T-helper 1 cell treated with Interleukin-12 subunit alpha and Interleukin-12 subunit beta and Interleukin-4 antibody, amounts not matched to agents 30 ng/mL and 1 ng/mL, for 36 hours (primary cell): ENCODE data around the gene RGS5. TPM values are rescaled to one million over a fixed set of nuclear protein-coding genes. Genes with fewer than 3 reads are reported as not detected.

ENCODE experiments used
- intact Hi-C: fragments of 100-400 bp; cut with micrococcal nuclease; formaldehyde crosslinking; loops from one replicate; pipeline ENCODE4 v1.15.1; 2024
- total RNA-seq: library from RNA; stranded (reverse); gene quantifications from 2 replicates; pipeline ENCODE4 v1.2.3, GENCODE V29; 2022

Gene RGS5
- total RNA-seq, 1 donor from 2014 or later: 1.3 TPM

DNA sequence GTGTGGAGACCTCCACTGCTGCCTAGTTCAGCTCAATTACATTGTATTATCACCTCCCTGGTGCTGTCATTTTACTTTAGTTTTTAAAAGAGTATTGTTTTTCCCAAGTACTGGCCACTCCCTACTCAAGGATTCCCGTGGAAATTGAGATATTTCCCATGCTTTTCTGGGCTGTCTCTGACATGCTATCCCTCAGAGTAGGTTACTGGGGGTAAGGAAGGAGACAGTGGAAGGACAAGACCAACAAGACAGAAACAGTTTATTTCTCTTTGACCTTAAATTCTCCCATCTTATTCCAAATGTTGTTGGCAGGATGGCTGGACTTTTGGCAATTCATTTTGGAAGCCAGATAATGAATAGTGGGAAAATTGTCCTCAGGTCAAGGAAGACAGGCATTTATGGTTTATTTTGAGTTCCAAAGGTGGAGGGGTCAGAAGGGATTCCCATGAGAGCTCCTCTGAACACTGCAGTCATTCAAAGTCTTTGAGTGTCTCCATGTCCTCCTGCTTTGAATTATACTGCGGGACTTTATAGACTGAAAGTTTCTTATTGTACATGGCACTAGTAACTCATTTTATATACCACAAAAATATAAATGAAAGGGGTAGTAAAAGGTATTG is 20.3 kb downstream of the RGS5 start:
- intact Hi-C loops: no loop called here

DNA sequence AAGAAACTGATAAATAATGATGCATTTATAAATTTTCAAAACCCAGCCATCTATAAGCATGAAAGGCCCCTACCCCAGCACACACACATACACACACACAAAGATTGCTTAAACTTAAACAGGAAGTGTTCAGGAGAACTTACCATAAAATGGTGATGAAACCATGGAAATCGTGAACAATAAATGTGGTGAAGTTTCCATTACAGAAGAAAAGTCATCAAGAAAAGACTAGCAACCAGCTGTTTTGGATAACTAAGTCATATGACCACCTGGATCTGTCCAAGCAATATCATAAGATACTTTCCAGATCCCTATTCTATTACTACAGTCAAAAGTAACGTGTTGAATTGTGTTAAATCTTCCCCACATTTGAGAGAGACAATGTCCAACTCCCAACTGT is 24.1 kb downstream of the RGS5 start:
- intact Hi-C loops: no loop called here

DNA sequence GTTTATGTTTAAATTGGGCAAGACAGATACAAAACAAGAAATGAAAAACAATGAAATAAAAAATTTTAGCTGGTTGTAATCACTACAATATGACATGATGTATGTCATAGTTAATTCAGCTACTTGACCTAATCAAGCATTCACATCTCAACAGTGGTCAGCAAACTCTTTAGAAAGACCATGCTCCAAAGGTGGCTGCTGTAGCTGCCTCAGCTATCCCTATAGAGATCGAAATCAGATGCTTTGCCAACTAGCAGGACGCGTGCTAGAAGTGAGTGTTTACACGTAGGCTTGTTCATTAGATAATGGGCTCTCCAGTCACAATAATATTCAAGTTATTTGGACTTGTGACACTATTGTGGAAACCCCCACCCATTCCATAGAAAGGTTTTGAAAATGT is 25.9 kb downstream of the RGS5 start:
- intact Hi-C loops: no loop called here

DNA sequence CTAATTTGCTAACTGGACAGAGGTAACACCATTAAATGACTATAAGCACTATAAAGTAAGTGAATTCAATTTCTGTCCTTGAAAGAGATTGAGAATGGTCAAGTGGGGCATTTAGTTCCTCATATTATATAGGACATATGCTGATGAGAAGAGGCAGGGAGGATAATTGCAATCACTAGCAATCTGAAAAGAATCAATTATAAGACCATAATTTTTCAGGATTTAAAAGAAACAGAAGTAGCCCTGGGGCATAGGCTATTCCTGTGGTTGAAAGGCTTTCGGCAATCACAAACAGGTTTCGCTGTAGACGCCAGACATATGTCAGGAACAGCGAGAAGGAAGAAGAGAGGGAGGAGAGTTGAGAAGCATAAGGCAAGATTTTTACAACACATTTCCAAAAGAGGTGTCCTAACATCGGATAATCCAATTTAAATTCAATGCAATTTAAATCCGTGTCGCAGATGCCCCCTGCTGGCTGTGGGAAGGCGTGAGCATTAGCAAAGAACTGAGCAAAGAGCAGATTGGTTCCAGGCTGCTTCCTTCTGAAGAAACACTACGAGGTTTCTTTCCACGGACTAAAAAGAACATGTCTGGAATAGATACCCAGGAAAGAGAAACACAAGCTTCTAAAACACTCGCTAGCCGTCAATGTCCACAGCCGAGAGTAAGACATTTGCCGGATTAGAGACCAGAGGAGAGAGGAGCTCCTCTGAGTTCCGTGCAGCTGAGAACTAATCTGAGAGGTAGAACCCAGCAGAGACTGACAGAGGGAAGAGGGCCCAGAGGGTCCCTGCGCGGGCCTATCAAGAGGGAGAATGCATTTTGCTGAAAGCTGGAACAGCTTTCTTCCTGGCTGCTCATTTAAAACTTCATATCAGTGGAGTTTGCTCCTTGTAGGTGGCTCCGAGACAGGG is 27.9 kb downstream of the RGS5 start:
- intact Hi-C loops: loop anchor here (1.0 to 2.0 kb wide), 6 partner anchors 104 to 1118 kb away; no protein-coding TSS in a partner anchor

DNA sequence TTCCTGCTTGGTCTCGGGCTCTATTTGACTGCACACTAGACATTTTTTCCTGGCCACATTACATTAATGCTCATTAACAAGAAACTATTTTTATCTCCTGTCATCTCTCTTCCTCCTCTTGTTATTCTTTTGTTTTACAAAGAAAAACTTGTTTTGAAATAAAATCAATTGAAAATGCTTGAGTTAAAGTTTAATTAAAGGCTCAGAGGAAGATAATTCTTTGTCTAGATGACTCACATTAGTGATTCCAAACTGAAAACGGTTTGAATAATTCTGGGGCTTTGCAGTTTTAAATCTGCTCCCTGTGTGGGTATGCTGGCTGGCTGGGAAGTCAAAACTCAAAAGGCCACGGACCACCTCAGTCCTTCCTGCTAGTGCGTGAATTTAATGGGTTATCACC is 29.6 kb downstream of the RGS5 start:
- intact Hi-C loops: no loop called here

DNA sequence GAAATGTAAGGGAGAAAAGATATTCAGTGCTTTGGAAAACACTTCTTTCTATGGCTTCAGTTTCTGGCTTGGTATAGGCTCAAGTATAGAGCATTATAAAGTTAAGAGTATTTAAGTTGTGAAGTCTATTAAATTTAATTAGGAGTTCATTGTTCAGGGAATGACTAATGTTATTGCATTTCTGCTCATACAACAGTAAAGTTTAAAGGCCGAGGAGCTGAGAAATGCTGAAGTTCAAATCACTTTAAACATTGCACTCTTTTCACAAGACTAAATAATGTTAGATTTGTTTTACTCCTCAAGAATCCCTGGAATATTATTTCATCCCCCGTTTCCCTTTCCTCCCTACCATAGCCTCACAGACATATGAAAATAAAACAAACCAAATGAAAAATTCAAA is 30.1 kb downstream of the RGS5 start:
- intact Hi-C loops: no loop called here

DNA sequence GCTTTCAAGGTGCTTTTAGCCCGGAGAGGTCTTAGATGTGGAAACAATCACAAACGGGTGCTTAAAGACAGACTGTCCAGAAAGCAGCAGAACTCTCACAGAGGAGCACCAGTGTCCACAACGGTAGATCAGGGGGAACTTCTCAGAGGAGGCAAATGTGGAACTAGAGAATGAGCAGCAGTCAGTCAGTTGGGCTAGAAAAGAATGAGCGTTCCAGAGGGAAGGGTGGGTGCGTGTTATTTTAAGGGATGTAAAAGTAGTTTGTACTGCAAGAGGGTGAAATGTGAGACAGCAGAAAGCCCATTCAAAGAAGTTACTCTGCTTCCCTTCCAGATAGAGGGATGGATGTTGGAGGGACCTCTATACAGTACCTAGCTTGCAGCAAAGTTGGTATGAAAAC is 30.9 kb downstream of the RGS5 start:
- intact Hi-C loops: no loop called here

DNA sequence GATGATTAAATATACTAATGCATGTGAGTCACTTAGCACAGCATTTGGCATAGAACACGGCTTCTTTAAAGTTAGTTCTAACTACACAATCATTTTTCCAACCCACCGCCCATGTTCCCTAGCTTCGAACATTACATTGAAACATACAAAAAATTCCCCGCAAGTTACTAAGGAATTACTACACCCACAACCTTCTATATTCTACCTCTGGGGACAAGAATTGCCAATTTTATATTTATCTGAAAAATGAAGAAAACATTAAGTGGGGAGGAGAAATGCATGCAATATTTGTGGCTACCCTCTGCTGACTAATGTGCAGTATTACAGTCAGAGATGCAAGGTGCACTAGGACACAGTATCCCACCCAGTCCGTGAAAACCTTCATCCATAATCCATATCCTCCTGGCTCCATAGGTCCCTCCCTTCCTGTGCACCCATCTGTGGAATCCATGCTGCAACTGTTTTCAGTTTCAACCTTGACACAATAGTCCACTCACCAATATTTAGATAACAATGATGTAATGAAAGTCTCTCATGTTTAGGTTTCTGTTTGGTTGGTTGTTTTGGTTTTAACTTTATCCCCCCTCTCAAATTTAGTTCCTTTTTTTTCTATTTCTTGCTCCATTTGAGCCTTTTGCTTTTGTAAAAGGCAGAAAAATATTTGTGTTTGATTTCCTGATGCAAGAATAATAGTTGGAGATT is 31.6 kb downstream of the RGS5 start:
- intact Hi-C loops: no loop called here

DNA sequence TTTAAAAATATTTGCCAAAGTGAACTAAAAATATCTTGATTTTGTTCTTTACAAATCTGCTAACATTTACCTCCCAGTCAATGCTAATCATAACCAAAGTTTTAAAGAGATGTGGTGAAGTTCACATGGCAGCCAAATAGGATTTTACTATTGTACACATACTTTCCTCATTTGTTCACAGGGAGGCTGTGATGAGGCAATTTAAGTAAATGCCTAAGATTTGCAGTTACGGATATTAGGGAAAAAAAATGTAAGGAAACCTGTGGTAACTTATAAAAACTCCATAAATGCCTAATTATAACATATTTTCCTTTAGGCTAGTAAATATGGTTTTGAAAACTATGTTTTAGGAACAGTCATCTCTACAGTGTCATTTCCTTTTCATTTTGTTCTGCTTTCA is 32.4 kb downstream of the RGS5 start:
- intact Hi-C loops: no loop called here

DNA sequence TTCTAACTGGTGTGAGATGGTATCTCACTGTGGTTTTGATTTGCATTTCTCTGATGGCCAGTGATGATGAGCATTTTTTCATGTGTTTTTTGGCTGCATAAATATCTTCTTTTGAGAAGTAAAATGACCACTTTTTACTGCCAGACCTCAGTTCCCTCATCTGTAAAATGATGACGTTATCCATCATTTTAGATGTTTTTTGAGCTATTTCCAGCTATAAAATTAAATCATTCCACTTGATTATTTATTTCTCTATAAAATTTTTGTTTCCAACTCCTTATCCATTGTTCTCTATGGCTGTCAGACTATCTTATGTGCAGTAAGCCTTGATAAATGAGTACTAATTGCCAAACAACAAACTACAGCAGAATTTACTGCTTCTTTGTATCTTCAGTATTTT is 33.2 kb downstream of the RGS5 start:
- intact Hi-C loops: no loop called here

DNA sequence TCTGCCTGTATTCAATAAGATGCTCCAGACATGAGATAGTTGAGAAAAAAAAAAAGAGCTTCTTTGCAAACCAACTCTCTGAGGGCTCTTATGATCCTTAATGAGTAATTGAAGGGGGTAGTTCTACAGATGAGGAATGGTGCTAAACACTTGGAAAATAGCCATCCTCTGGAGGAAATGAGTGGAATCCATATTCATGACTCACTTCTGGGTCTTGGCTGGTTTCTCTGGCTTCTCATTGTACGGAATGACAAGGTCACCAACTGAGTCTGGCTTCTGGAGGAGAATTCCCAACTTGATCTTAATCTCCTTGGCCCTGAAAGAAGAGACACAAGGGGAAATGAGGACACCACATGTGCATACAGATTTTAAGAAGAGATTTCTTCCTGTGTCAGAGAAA is 34.7 kb downstream of the RGS5 start:
- intact Hi-C loops: no loop called here

DNA sequence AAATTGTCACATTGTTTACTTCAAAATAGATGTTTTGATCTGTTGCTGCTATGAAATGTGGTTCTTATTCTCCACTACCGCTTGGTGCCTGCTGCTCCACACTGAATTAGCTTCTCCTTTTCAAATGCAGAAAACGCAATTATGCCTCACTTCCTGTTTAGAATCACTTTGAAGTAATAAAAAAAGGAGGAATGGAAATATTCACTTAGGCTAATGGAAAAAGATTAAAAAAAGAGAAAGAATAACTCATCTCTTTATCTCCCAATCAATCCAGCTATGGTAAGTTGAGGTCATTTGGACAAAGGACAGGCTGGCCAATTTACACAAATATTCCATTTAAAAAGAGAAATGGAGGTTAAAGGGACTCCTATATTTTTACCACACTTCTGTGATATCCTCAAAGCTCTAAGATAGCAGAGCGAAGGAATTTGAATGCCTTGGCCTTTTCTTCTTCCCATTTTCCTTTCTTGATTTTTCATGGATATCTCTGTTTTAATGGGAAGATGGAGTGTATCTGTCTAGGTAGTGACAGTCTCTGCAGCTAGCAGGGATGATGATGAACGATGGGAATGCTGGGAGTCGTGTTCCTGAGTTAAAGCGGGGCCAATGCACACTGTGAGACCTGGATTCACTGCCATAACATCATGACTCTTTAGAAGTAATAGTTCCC is 35.7 kb downstream of the RGS5 start:
- intact Hi-C loops: no loop called here

DNA sequence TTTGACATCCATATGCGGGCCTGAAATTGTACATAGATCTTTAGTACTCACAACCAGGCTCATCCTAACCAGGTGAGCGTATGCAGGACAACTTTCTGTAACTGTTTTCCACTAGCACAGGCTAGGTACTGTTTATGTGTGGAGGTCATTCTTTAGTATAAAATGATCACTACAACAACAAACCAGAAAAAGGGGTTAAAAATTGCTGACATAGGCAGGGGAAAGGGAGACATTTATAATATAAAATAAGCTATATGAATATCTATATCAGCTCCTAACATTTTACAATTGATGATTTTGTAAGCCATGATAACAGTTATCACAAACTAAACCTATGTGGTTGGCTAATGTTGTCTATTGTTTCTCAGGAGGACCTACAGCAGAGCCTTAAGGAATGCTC is 37.6 kb downstream of the RGS5 start:
- intact Hi-C loops: no loop called here

DNA sequence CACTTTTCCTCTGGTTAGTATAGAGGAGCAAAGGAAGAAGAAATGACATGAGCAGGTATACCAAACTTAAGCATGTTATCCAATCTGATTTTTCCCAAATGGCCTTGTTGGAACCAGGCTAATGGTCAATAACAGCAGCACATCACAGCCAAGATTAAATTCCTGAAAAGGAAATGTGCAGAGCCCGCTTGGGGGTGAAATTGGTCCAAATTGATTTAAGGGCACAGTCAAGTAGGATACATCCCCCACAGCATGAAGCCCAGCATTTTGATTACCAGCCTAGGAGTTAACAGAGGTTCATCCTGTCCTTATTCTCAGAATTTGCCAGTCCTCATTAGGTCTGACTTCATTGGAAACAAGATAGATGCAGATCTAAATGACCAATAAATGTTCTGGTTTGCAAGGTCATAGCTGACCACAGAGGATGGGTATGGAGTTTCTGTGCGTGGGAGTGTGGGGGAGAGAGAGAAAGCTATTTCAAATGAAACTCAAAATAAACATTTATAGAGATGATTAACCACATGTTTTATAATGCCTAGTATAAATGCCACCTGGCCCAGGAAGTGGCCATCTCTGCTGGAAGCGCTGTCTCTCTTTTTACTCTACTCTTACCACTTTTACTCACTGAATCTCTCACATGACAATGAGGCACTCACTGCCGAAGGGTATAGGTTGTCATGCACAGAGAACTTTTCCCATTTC is 38.7 kb downstream of the RGS5 start:
- intact Hi-C loops: no loop called here

DNA sequence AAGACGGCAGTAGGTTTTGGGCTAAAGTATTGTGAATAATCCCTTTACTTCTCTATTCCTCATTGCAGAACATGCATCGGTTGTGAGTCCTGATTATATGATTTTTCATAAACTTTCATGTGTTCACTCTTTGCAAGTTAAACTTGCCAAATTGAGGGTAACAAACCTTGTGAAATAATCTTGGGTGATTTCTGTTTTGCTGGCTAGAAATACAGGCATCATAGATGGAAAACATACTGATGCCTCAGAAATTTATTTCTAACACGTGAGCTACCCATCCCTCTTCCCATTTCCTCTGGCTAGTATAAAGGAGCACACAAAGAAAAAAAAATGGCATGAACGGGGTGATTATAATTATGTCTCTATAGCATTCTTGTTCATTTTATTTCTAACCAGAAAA is 39.6 kb downstream of the RGS5 start:
- intact Hi-C loops: no loop called here

DNA sequence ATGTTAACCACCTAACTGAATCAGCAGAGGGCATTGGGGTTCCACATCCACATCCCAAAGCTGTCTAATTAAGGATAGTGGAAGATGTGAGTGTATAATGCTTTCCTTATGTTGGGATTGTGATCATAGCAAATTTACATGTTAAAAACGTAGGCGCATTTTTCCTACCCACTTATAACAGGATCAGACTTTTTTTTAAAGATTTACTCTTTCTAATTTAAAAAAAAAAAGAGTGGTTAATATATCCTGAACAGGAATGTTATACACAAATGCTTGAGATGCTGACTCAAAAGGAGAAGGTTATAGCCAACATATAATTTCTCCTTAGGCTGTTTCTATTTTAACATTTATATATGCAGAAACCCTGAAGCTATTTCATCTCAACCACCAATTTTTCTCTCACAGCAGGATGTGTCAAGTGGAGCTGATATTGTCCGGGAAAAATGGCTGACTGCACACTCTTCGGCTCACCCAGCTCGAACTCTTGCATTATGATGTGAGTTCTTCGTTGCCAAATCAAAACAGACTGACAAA is 40.3 kb downstream of the RGS5 start:
- intact Hi-C loops: no loop called here

DNA sequence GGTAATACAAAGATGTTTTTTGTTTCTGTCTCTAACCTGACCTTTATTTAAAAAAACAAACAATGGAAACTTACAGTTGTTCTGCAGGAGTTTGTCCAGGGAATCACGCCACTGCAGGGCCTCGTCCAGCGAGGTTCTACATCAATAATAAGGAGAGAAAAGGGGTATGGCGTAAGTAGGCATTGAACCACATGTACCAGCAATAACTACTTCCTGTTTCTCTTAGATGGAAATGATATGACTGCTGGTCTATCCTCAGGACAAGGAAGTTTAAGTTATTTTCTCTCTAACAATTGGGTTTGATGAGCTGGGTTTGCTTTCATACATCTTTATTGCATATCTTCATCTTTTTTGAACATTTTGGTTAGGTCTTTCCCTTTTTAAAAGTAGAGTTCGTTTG is 40.9 kb downstream of the RGS5 start:
- intact Hi-C loops: no loop called here

DNA sequence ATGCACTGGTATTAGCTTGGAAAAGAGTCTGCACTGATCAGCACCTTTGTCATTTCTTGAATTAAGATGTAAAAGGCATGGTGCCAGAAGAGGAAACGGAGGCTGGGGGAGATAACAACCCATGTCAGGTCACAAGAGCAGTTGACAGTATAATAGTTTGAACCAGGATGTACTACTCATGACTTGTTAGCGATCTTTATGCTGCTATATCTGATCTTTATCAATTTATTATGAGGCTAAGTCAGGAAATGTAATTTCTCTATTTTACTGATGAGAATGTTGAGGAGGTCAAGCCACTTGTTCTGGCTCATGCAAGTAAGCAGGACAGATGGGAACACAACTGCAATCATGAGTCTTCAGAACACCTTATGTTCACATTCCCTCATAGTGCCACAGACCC is 41.4 kb downstream of the RGS5 start:
- intact Hi-C loops: no loop called here

DNA sequence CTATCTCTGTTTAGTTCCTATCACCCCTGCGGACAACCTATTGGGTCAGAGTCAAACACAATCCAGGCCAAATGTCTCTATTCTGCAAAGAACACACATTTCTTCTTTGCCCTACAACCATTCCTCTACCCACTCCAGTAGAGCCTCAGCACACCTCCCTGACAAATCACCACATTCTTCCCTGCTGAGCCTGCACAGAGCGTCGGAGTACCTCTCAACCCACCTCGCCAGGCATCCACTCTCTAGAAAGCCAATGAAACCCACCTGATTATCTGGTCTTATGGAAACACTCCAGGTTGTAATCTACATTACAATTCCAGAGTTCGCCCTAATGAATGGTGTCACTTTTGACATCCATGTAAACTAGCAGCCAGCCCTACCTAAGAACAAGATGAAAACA is 47.1 kb downstream of the RGS5 start:
- intact Hi-C loops: no loop called here

DNA sequence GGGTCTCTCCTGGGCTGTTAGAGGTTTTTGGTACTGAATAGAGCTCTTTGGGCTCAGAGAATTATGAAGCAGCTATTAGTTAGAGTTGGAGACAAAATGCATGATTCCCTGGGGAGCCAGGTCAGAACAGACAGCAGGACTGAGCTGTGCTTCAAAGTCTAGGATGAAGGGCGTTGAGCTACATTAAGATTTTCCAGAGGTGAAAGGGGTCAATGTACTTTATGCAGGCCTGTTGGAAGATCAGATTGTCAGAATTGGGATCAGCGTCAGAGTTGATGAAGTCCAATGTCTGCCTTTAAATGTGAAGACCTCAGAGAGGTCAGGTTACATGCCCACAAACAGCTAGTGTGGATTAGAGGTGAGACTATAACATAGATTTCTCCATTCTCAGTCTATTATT is 53.8 kb downstream of the RGS5 start:
- intact Hi-C loops: no loop called here

DNA sequence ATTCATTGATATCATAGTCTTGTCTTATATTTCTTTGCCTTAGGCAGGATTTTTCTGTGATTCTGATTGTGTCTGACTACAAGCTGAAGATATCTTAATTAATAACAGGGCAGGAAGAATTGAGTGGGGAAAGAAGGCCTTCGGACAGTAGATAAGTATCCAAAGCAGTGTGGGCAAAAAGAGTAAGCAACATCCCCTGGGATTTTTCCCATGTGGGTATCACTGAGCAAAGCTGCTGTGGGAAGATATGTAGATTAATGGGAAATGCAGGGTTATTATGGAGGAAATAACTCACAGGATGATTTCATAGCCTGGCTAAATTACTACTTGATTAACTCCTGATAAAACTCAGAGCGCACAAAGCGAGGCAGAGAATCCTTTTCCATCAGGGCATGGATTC is 55.7 kb downstream of the RGS5 start:
- intact Hi-C loops: no loop called here
